K562 (cell line): Measurements from ENCODE around the gene PRKCG.

Source experiments
- CHD4 ChIP-seq: fragments of 200-600 bp; sonication (generic); IDR thresholded peaks from 3 replicates; pipeline ENCODE4 v1.6.1; 2012; ENCODE audit warnings: low read depth, mild to moderate bottlenecking, mixed read lengths, low read length, inconsistent platforms; ENCODE audit not compliant: insufficient read depth, insufficient replicate concordance, poor library complexity, severe bottlenecking
- TEAD4 ChIP-seq, 2 experiments: sonication (generic) in 1 of 2; formaldehyde crosslinking in 1 of 2; IDR thresholded peaks; 2 replicates each; pipeline versions ENCODE4 v1.6.1 to v1.8.0; 2012 to 2022; ENCODE audit warnings: borderline replicate concordance in 1 of 2, inconsistent platforms in 1 of 2, low read length in 1 of 2, mild to moderate bottlenecking in 1 of 2, missing genetic modification reagents in 1 of 2

- no peak for TF ChIP-seq TEAD4 (IDR thresholded peaks at IDR 0.05; ENCODE audit: low read length)
- no peak for TF ChIP-seq TEAD4 (CRISPR knock-in tag; IDR thresholded peaks at IDR 0.05; ENCODE audit: borderline replicate concordance)
- TF ChIP-seq CHD4: no peak
Measured at GRCh38 chr19:53910170-53910518, 28.1 kb downstream of the PRKCG start.
